Measurements from ENCODE around the gene NLGN4Y. TPM values are rescaled to one million over a fixed set of nuclear protein-coding genes. Genes with fewer than 3 reads are reported as not detected.

Gene NLGN4Y
- 0.65 TPM for total RNA-seq
- long read RNA-seq, result 0 reads

DNA sequence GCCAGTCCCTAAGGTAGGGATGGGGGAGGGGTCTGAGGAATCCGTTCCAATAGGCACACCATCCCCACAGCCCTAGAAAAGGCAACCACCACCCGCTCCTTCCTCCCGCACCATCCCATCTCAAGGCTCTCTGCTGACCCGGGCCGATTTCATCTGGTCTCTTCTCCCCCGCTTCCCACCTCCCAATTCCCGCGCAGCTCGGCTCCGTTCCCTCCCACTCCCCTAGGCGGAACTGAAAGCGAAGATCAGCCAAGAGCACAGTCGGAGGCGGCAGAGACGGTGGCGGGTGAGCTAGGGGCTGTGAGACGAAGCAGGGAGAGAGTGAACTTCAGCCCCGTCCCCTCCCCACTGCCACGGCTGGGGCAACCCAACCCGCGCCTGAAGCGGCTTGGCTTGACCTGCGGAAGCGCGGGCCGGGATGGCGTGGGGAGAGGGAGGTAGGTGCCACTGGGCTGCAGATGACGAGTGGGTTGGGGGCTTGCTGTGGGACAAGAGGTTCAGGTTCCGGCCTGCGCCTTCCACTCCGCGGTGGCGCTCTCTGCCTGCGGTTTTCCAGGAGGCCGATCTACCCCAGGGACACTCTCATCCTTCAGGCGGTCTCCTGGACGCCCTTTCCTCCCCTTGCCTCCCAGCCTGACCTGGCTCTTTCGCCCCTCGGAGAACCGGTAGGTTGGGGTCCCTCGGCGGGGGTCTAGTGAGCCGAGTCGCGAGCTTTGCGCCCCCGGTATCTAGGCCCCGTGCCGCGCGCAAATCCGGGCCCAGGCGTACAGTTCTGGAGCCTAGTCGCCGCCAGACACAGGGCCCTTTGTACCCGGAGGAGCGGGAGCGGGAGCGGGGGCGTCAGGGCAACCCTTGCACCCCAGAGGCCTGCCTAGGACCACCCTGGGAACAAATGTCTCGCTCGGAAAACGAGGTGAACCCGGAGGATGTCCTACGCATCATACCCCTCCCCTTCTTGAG, at the start of gene NLGN4Y:
NLGN4Y (plus strand) TSS at position 258 of the 960 bp plus-strand sequence. CDS start 97,591 bp downstream, outside the sequence.
- intact Hi-C loops (cut with DNase I), result no loop called here
- DNase-seq (no peak), ATAC-seq (ENCODE audit: poor library complexity) (no peak)

DNA sequence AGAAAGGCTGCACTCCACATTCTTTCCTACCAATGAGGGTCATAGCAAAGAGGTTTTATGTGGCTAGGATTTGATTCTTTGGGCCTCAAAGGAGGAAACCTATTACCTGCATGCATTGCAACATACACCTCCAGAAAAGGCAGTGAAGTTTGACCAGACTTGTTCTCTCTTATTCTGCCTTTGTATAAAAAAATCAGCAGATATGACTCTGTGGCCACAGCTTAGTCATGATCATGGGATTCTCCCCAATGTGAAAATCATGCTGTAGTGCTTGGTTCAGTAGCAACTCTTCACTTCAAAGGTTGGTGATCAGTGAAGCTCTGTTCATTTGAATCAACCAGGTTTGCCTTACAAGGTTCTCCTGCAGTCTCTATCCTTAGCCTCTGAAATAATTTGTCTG, 38.4 kb upstream of the NLGN4Y start:
- intact Hi-C loops (cut with DNase I), result no loop called here
- ATAC-seq (ENCODE audit: poor library complexity) (no peak), DNase-seq (no peak)

- intact Hi-C loops (cut with DNase I), result no loop called here
- ATAC-seq (ENCODE audit: poor library complexity), result no peak
- no peak for DNase-seq
Measured at GRCh38 chrY:14490226-14490625, 34.1 kb upstream of the NLGN4Y start.

GRCh38 chrY:14498071-14498470, 26.3 kb upstream of the NLGN4Y start:
- no peak for DNase-seq
- ATAC-seq (ENCODE audit: poor library complexity), result no peak
- intact Hi-C loops (cut with DNase I), result no loop called here

DNA sequence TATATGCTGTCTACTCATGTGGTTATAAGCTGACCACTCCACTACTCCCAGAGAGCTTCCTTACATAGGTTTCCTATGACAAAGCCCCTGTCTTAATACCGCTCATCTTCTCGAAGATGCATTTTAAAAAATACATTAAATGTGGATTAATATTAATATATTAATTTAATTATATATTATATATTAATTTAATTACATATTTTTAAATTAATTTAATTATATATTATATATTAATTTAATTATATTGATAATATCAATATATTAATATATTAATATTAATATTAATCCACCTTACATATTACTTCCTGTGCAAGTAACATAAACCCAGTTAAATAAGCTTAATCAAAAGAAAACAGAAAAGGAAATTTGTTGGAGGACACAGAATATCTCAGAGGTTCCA, 19.7 kb upstream of the NLGN4Y start:
- no peak for DNase-seq
- intact Hi-C loops (cut with DNase I), result no loop called here
- ATAC-seq (ENCODE audit: poor library complexity), result no peak

DNA sequence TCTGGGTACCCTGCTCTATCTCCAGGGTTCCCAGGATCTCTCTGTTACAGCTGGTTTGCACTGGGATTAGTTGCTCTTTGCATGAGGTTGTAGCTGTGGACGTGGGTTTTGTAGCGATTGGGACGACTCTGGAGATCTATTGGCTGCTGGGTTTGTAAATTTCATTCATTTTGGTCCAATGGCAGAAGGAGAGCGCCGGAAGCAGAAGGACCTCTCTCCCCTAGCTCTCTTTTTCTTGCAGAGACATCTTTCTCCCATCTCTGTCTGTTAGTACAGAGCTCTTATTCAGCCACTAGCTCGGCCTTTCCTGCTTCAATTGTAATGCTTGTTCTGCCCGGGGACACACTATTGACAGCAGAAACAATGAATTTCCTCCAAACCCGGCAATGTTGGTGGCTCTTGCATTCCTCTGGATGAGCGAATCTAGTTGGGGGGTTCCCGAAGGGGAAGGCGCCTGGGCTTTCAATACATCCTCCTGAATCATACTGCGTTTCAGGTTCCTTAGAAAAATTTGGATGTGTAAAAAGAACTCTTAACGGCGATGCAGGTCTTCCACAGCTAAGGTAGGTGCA, 1.9 kb upstream of the NLGN4Y start:
- intact Hi-C loops (cut with DNase I), result no loop called here
- ATAC-seq (ENCODE audit: poor library complexity), result no peak
- no peak for DNase-seq

DNA sequence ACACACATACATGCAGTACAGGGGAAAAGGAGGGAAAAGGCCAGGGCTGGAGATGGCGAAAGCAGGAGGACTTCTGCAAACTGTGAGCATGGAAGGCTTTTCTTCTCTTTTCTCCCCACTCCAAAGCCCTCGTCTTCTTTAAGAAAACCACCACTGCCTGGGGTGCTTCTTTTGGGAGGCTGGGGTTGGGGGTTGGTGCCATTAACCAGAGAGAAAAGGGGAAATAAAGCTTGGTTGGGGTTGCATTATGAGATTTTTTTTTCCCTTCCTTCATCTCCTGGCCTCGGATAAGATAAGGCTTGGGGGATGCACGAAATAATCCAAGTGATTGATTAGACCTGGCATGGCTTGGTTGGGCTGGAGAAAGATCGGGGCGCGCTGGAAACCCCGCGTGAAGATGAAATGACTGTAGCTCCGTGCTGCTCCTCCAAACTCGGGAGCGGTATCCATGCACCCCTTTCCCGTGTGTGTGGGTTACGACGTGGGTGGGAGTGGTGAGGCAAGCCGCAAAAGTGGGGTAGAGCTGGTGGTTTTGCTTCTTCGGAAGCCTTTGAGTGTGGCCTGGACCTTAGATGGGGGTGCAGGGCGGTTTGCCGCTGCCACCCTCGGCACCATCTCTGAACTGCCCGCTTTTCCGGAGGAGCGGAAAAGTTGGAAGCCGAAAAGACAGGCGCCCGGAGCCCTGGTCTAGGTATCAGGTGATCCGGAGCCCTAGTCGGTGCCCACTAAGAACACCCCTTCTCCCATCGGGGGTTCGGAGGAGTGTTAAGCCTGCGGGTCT, 648 bp upstream of the NLGN4Y start:
- intact Hi-C loops (cut with DNase I), result no loop called here
- DNase-seq (no peak), ATAC-seq (ENCODE audit: poor library complexity) (no peak)

DNA sequence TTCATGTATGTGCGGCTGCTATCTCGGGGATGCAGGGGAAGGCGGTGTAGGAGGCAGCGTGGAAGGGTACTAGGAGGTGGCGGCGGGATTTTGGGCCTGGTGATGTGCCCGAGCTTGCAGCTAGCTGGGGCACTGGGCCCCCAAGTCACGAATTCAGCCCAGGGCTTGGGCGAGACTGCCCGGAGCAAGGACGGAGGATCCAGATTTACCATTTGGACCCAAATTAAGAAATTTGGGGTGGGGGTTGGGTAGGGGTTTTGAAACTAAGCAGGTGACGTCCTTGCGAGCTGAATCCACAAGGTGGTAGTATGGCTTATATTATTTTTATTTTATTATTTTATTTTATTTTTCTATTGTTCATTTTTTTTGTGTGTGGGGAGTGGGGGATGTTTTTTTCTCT, 986 bp downstream of the NLGN4Y start:
- ATAC-seq (ENCODE audit: poor library complexity) (no peak), DNase-seq (no peak)
- intact Hi-C loops (cut with DNase I), result no loop called here

- DNase-seq (no peak), ATAC-seq (ENCODE audit: poor library complexity) (no peak)
- intact Hi-C loops (cut with DNase I), result no loop called here
Measured at GRCh38 chrY:14528361-14528760, 4.0 kb downstream of the NLGN4Y start.

GRCh38 chrY:14536703-14537102, 12.4 kb downstream of the NLGN4Y start:
- intact Hi-C loops (cut with DNase I), result no loop called here
- no peak for ATAC-seq (ENCODE audit: poor library complexity)
- no peak for DNase-seq

DNA sequence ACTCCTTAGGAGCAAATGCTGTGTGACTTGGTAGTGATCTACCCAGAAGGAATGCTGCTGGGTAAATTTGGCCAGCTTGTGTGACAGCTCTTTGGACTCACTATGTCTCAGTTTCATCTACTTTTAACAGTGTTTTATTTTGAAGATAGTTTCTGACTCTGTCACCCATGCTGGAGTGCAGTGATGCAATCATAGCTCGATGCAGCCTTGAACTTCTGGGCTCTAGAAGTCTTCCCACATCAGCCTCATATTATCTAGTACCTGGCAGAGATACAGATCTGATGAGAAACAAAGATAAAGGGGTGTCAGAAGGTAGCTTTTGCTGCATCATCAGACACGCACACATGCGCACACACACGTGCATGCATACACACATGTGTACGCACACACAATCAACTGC, 19.2 kb downstream of the NLGN4Y start:
- no peak for DNase-seq
- intact Hi-C loops (cut with DNase I), result no loop called here

GRCh38 chrY:14581294-14581693, 57.0 kb downstream of the NLGN4Y start:
- no peak for DNase-seq
- intact Hi-C loops (cut with DNase I), result no loop called here
- ATAC-seq (ENCODE audit: poor library complexity), result no peak

More for the DNA sequence above, 19.2 kb downstream of the NLGN4Y start:
- ATAC-seq (ENCODE audit: poor library complexity), result no peak

DNA sequence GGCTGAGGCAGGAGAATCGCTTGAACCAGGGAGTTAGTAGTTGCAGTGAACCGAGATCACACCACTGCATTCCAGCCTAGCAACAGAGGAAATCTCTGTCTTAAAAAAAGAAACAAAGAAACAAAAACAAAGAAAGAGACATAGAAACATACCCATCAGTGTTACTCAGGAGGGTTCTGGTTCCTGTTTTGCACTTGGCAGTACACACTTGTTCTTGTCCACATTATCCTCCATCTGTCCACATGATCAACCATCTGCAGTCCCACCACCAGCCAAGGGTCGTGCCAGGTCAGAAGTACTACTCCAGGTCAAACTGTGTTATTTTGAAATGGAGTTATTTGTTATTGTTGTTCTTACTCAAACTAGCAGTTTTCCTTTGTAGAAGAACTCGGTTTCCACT, 62.4 kb downstream of the NLGN4Y start:
- intact Hi-C loops (cut with DNase I), result no loop called here
- no peak for DNase-seq
- ATAC-seq (ENCODE audit: poor library complexity), result no peak

GRCh38 chrY:14601372-14601771, 77.0 kb downstream of the NLGN4Y start:
- DNase-seq (no peak), ATAC-seq (ENCODE audit: poor library complexity) (no peak)
- intact Hi-C loops (cut with DNase I), result no loop called here

DNA sequence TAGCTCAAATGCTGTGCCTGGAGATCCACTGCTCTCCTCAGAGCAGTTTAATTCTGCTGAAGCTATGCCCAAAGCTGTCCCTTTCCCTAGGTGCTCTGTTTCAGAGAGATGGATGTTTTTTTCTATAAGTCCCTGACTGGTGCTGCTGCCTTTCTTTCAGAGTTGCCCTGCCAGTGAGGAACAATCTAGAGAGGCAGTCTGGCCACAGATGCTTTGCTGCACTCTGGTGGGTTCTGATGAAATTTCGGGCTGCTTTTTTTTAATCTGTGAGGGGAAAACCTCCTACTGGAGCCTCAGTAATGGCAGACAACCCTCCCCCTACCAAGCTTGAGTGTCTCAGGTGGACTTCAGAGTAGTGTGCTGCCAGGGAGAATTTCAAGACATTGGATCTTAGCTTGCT, 93.3 kb downstream of the NLGN4Y start:
- ATAC-seq (ENCODE audit: poor library complexity) (no peak), DNase-seq (no peak)
- intact Hi-C loops (cut with DNase I), result no loop called here

GRCh38 chrY:14618513-14618912, 94.2 kb downstream of the NLGN4Y start:
- DNase-seq, result no peak
- intact Hi-C loops (cut with DNase I), result no loop called here
- ATAC-seq (ENCODE audit: poor library complexity), result no peak

DNA sequence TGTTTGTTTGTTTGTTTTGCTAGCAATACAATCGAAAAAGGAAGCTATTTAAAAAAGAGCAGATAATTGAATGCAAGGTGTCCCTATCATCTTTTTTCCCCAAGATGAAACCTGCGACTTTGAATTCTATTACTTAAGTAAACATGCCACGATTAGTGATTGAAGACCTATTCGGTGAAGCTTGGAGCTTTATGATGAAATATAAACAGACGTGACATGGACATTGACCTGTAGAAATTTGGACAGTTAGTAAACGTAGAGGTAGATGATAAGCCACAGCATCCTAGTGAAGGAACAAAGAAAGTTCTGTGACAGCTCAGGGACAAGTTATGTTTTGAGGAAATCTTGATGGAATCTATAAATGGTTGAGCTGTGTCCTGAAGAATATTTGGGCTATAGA, 103.9 kb downstream of the NLGN4Y start:
- intact Hi-C loops (cut with DNase I), result no loop called here
- DNase-seq (no peak), ATAC-seq (ENCODE audit: poor library complexity) (no peak)

DNA sequence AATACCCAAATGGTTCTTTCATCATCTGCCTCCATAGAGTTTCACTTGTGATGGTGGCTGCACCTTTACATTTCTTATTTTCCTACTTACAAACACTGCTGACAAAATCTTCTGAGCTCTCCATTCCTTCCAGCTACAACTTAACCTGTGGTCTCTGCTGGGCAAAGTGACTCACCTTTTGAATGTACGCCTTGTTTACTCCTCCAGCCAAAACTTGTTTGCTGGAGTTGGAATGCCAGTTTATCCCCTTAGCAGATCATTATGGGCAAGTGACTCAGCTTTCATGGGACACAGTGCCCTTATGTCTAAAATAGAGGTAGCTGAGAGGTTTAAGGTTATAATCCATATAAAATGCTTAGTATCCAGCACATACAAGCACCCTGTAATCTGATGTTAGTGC, 107.3 kb downstream of the NLGN4Y start:
- DNase-seq, result no peak
- no peak for ATAC-seq (ENCODE audit: poor library complexity)
- intact Hi-C loops (cut with DNase I), result no loop called here

DNA sequence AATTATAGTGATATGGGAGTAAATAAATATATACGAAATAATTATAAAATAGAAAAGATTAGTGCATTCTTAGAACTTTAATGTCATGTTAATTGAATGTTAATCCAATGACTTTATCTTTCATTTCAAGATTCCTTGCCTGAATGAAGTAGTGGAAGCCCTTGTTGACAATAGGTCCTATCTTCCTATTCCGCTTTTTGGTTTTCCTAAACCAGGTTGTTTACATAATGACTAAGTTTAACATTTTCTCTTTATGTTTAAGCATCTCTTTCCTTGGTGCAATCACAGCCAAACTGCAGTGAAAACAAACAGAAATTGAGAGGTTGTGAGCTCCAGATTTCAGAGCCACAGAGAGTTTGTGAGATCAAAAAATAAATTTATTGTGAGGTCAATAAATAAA, 109.4 kb downstream of the NLGN4Y start:
- intact Hi-C loops (cut with DNase I), result no loop called here
- ATAC-seq (ENCODE audit: poor library complexity) (no peak), DNase-seq (no peak)

- DNase-seq (no peak), ATAC-seq (ENCODE audit: poor library complexity) (no peak)
- intact Hi-C loops (cut with DNase I), result no loop called here
Measured at GRCh38 chrY:14634954-14635353, 110.6 kb downstream of the NLGN4Y start.
